SK-N-SH (cell line): ENCODE measurements around the gene PSMA1. TPM values are rescaled to one million over a fixed set of nuclear protein-coding genes. Genes with fewer than 3 reads are reported as not detected.

Source experiments
- CTCF ChIA-PET: fragments of 300-600, 350-600 bp; formaldehyde crosslinking; extraction: SDS; loops from one replicate; lab custom pipeline; 2021; lab: Yijun Ruan, JAX
- POLR2A ChIA-PET: fragments of 350-600 bp; sonication (Branson Sonifier 250); formaldehyde crosslinking; extraction: SDS; loops from one replicate; lab custom pipeline; 2020; ENCODE audit warnings: antibody characterized with exemption, inconsistent platforms; lab: Yijun Ruan, JAX
- DNase-seq: peaks from one replicate; pipeline ENCODE4 v3.0.0; 2012
- H2AFZ ChIP-seq: fragments of 200-600 bp; sonication (generic); 2 replicates; pipeline ENCODE4 v1.8.1; 2016; ENCODE audit warnings: antibody characterized with exemption, mild to moderate bottlenecking, low read depth
- H3F3A ChIP-seq: fragments of 200-600 bp; sonication (generic); replicated peaks from 2 replicates; pipeline ENCODE3; 2016; ENCODE audit warnings: antibody characterized with exemption, mild to moderate bottlenecking; ENCODE audit not compliant: insufficient read depth
- H3K27ac ChIP-seq, 2 experiments: fragments of 200-500 bp in 1 of 2; fragments of 200-600 bp in 1 of 2; sonication (Bioruptor generic) in 1 of 2; sonication (generic), shearing (Covaris generic) in 1 of 2; 2 replicates each; pipeline versions ENCODE4 v1.5.1 to v1.6.1; 2014 to 2016; ENCODE audit warnings: low read depth in 2 of 2, inconsistent platforms in 1 of 2, low read length in 1 of 2, mild to moderate bottlenecking in 1 of 2, mixed read lengths in 1 of 2
- H3K27me3 ChIP-seq: fragments of 200-600 bp; sonication (generic), shearing (Covaris generic); 2 replicates; pipeline ENCODE4 v1.6.1; 2016; ENCODE audit warnings: mixed run types; ENCODE audit not compliant: insufficient read depth
- H3K36me3 ChIP-seq, 2 experiments: fragments of 200-500 bp in 1 of 2; fragments of 200-600 bp in 1 of 2; sonication (Bioruptor generic) in 1 of 2; sonication (generic) in 1 of 2; replicated peaks in 1 of 2; 2 replicates each; pipeline versions ENCODE3 to v1.5.1; 2014 to 2016; ENCODE audit warnings: low read length in 1 of 2, mild to moderate bottlenecking in 1 of 2; ENCODE audit not compliant: insufficient read depth in 2 of 2, control insufficient read depth in 1 of 2
- H3K4me1 ChIP-seq, 2 experiments: fragments of 200-500 bp in 1 of 2; fragments of 200-600 bp in 1 of 2; sonication (Bioruptor generic) in 1 of 2; sonication (generic), shearing (Covaris generic) in 1 of 2; 2 replicates each; pipeline versions ENCODE4 v1.5.1 to v1.6.1; 2014 to 2016; ENCODE audit warnings: low read depth in 1 of 2, low read length in 1 of 2, mixed run types in 1 of 2; ENCODE audit not compliant: insufficient read depth in 2 of 2, control insufficient read depth in 1 of 2
- H3K4me2 ChIP-seq: fragments of 200-600 bp; sonication (generic), shearing (Covaris generic); 2 replicates; pipeline ENCODE4 v1.6.1; 2017; ENCODE audit warnings: mixed run types
- H3K4me3 ChIP-seq, 2 experiments: fragments of 200-500 bp in 1 of 2; fragments of 200-600 bp in 1 of 2; sonication (Bioruptor generic) in 1 of 2; sonication (generic), shearing (Covaris generic) in 1 of 2; 2 replicates each; pipeline versions ENCODE4 v1.5.1 to v1.8.1; 2014 to 2016; ENCODE audit warnings: low read depth in 2 of 2, inconsistent platforms in 1 of 2, low read length in 1 of 2, mild to moderate bottlenecking in 1 of 2, mixed read lengths in 1 of 2, moderate library complexity in 1 of 2
- H3K79me2 ChIP-seq: fragments of 200-600 bp; sonication (generic); 2 replicates; pipeline ENCODE4 v1.8.1; 2017; ENCODE audit warnings: mild to moderate bottlenecking; ENCODE audit not compliant: insufficient read depth
- H3K9ac ChIP-seq: fragments of 200-600 bp; sonication (generic); 2 replicates; pipeline ENCODE4 v1.6.1; 2017; ENCODE audit warnings: mixed run types
- H3K9me2 ChIP-seq: fragments of 200-600 bp; sonication (generic); 2 replicates; pipeline ENCODE4 v1.6.1; 2017; ENCODE audit warnings: mixed run types
- H3K9me3 ChIP-seq: fragments of 200-600 bp; sonication (generic); 2 replicates; pipeline ENCODE4 v1.6.1; 2017; ENCODE audit warnings: mixed run types, mild to moderate bottlenecking, moderate library complexity
- H4K20me1 ChIP-seq: fragments of 200-600 bp; sonication (generic); 2 replicates; pipeline ENCODE4 v1.6.1; 2017; ENCODE audit warnings: mild to moderate bottlenecking, mixed run types; ENCODE audit not compliant: insufficient read depth
- USF1 ChIP-seq: IDR thresholded peaks from 2 replicates; pipeline ENCODE4 v1.4.0; 2012; ENCODE audit warnings: low read depth, borderline replicate concordance
- WGBS: methylation state at CpG from one replicate; pipeline ENCODE4 v1.1.6; 2017; ENCODE audit warnings: low lambda C conversion rate; 5-methylcytosine and 5-hydroxymethylcytosine counted together
- polyA plus RNA-seq, 3 experiments: library from polyadenylated mRNA; depleted of rRNA; stranded (reverse); fragments of >200 nt; gene quantifications; 2 replicates each; pipeline ENCODE4 v1.2.3, GENCODE V29; 2012
- small RNA-seq, 7 experiments: library from RNA; depleted of rRNA; stranded (forward); fragments of <200 nt; gene quantifications; one replicate each; pipeline ENCODE3, GENCODE V24; 2012
- TF ChIP-seq, protein P1 (sequence below): fragments of 150-350 bp; IDR thresholded peaks from 2 replicates; pipeline ENCODE4 v1.6.1; 2017; ENCODE audit warnings: antibody characterized with exemption, low read length, low read depth, borderline replicate concordance

PSMA1 gene
- polyA plus RNA-seq, 1 of the 3 experiments (the other 2 are of a cell fraction), result 166 TPM

DNA sequence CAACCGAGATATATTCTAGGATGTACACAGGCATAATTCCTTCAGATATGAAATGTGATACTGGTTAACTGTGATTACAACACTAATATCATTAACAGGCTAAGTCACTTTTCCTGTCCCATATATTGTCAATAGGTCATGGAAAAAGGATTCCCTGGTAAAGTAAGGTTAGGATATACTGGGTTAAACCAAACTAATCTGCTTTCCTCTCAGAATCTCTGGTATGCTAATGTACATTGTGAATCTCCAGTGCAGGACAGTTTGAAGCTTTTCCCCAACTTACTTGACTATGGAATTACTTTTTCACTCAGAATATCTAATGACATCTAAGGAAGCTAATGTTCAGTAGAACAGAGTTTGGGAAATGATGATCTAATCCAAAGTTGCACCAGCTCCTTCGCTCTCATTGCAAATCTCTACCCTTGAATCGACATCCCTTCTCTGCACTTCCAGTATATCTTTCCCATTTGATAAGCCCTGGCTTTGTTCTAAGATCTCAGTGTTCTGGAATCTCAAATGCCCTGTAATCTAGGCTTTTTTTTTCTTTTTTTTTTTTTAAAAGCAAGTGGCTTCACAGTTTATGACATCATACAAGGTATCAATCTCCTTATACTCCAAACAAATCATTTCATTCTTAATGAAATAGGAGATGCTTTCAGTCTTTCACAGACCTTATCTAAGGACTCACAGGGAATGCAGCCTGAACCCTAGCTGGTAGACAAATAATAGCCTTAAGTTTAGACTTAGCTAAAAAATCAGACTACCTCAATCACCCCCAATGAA is 64.3 kb downstream of the PSMA1 start:
- no peaks in the 10 kb centered on the region for H3K9me3 ChIP-seq
- TF ChIP-seq, protein P1, sequence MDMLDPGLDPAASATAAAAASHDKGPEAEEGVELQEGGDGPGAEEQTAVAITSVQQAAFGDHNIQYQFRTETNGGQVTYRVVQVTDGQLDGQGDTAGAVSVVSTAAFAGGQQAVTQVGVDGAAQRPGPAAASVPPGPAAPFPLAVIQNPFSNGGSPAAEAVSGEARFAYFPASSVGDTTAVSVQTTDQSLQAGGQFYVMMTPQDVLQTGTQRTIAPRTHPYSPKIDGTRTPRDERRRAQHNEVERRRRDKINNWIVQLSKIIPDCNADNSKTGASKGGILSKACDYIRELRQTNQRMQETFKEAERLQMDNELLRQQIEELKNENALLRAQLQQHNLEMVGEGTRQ, result no peak
- no peak for TF ChIP-seq USF1
- TF ChIP-seq, all 33 proteins: peak for 0
- Histone ChIP-seq H3K4me1 (no peaks in the 10 kb centered on the region), H3K4me3 (no peak overlapping the region), H3K79me2 (peaks cover 8% of the 10 kb centered on the region; the same call in 1 of the 2 replicates), H3K36me3 (peaks cover 48 to 76% of the 10 kb centered on the region in 2 experiments), H3K9ac (no peak overlapping the region), H3K9me2 (no peaks in the 10 kb centered on the region), H3F3A (peaks cover 58% of the 10 kb centered on the region), H3K4me2 (no peak overlapping the region), H3K27me3 (no peaks in the 10 kb centered on the region), H2AFZ (no peak overlapping the region), H3K27ac (peak overlapping the region in 1 of 2 experiments; percentile 61; a peak in 2 of 4 replicates), H4K20me1 (no peaks in the 10 kb centered on the region)
- no peak for DNase-seq
- WGBS, result 89% methylated on average over 3 of the region's 3 CpGs
- POLR2A ChIA-PET, result interaction anchor here (0.8 to 2.2 kb wide), 2 partner anchors 155 to 189 kb away, joined by 7 to 9 read pairs; no protein-coding TSS in a partner anchor
- CTCF ChIA-PET, result interaction anchor here (0.7 to 5.1 kb wide), 35 partner anchors 10 to 683 kb away, joined by 3 to 89 read pairs (median 5); partner anchors contain the start of genes CALCB, COPB1 and PSMA1

Small RNA genes lying within 50 kb of the gene (small RNA-seq; reads per million reads assigned to genes)
- gene RNU7-49P, result 0 reads per million in 7 experiments

Other genes starting within 250 kb of the PSMA1 start
- 53.3 and 55.3 TPM in 2 replicates for gene RRAS2, start 161.2 kb downstream of the PSMA1 start, polyA plus RNA-seq (2012; rRNA removed)
- gene COPB1, start 20.6 kb downstream of the PSMA1 start, polyA plus RNA-seq (2012; rRNA removed), result 81.0 and 96.2 TPM in 2 replicates
- gene PDE3B, start 123.4 kb upstream of the PSMA1 start, polyA plus RNA-seq (2012; rRNA removed), result 0.26 and 0.50 TPM in 2 replicates